ENCODE measurements around the gene OR52E1. TPM values are rescaled to one million over a fixed set of nuclear protein-coding genes. Genes with fewer than 3 reads are reported as not detected.

OR52E1 gene
- total and polyA plus RNA-seq, 2 of the 8 experiments (the other 6 are each of a cell fraction or from before 2014, with no cell fraction given) = not detected

DNA sequence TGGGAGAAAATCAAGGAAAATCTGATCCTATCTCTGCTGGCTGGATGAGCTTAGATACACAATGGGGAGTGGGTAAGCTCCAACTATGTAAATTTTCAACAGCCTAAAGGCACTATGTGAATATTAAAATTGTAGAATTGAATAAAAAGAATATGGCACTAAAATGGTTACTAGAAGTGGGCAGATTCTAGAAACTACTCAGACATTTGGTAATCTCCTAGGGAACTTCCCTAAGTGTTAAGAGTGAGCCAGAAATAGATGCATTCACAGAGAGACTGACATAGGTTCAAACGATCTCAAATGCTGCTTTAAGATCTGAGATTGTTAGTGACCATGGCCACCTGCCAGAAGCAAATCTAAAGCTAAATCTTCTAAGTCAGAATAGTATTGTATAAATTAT, 4.3 kb upstream of the OR52E1 start:
- ChIA-PET POLR2A (ENCODE audit: partially characterized antibody) (no interaction called here), CTCF (ENCODE audit: partially characterized antibody) (interaction anchor here (0.6 to 1.0 kb wide), 2 partner anchors 73 to 682 kb away, joined by 3 read pairs; partner anchors contain the start of gene OR52A5)
- Histone ChIP-seq H4K20me1 (replicated peaks in 1 of 2; ENCODE audit: control insufficient read depth in 1 of 2, insufficient read depth in 2 of 2, low read length in 2 of 2) (no peaks in the 10 kb centered on the region), H3K4me1 (replicated peaks in 1 of 4; ENCODE audit: control insufficient read depth in 3 of 4, insufficient read depth in 4 of 4, low read length in 3 of 4) (no peaks in the 10 kb centered on the region), H2AK5ac (ENCODE audit: low read depth, low read length) (no peak overlapping the region), H3K27ac (ENCODE audit: low read depth, low read length) (no peak overlapping the region), H3K27me3 (replicated peaks in 1 of 4; ENCODE audit: control insufficient read depth in 3 of 4, extremely low read depth in 1 of 4, insufficient read depth in 3 of 4, low read length in 3 of 4) (no peaks in the 10 kb centered on the region), H2AFZ (ENCODE audit: low read length) (no peak overlapping the region), H2BK12ac (ENCODE audit: low read depth, low read length) (no peak overlapping the region), H3K23ac (ENCODE audit: insufficient read length) (no peak overlapping the region), H4K91ac (replicated peaks; ENCODE audit: insufficient read length, low read length) (no peak overlapping the region), H3K4me2 (ENCODE audit: insufficient read depth in 1 of 2, low read depth in 2 of 2, low read length in 2 of 2) (no peak overlapping the region), H4K8ac (ENCODE audit: extremely low read depth, insufficient read depth, low read length) (no peak overlapping the region), H3K18ac (ENCODE audit: extremely low read depth, low read length) (no peak overlapping the region), H3K56ac (replicated peaks; ENCODE audit: insufficient read length, low read depth, low read length) (no peak overlapping the region), H3K14ac (ENCODE audit: insufficient read length) (no peak overlapping the region), H2BK120ac (replicated peaks; ENCODE audit: low read depth, low read length) (no peak overlapping the region), H3K79me1 (ENCODE audit: low read depth, low read length) (no peaks in the 10 kb centered on the region), H3K9ac (replicated peaks in 1 of 4; ENCODE audit: extremely low read depth in 1 of 4, low read depth in 3 of 4, low read length in 3 of 4) (no peak overlapping the region), H2BK15ac (ENCODE audit: low read length) (no peak overlapping the region), H3K4me3 (ENCODE audit: extremely low read depth in 1 of 4, insufficient read depth in 2 of 4, low read depth in 3 of 4, low read length in 4 of 4) (no peak overlapping the region), H3K36me3 (ENCODE audit: control insufficient read depth in 2 of 4, insufficient read depth in 4 of 4, low read length in 3 of 4) (no peaks in the 10 kb centered on the region), H3K9me3 (ENCODE audit: insufficient read depth in 2 of 2, low read depth in 1 of 2, low read length in 1 of 2) (no peaks in the 10 kb centered on the region), H3K79me2 (ENCODE audit: control insufficient read depth in 1 of 2, insufficient read depth in 2 of 2, low read length in 2 of 2) (no peaks in the 10 kb centered on the region), H2BK5ac (ENCODE audit: low read depth, low read length) (no peak overlapping the region), H4K5ac (ENCODE audit: insufficient read length, low read depth, low read length) (no peak overlapping the region), H2BK20ac (ENCODE audit: low read length) (no peak overlapping the region), H3K4ac (replicated peaks; ENCODE audit: insufficient read length, low read depth, low read length) (no peak overlapping the region), H3K23me2 (ENCODE audit: low read depth, low read length) (no peaks in the 10 kb centered on the region)
- WGBS, 2 experiments (ENCODE audit: extremely low coverage in 1 of 2, insufficient coverage in 1 of 2, insufficient read length in 1 of 2, insufficient replicate concordance in 2 of 2, low coverage in 1 of 2, low lambda C conversion rate in 2 of 2, missing lambda C conversion rate in 1 of 2) = 84% methylated on average over 1 of the region's 1 CpG; no CpG with 5 or more reads in 1 of the 2 experiments
- DNase-seq (ENCODE audit: low read depth in 1 of 2, low spot score in 2 of 2) (no peak), FAIRE-seq (no peak)
- TF ChIP-seq CBX5 (IDR thresholded peaks at IDR 0.05; ENCODE audit: low read depth, low read length) (no peak), EGR1 (IDR thresholded peaks at IDR 0.05; ENCODE audit: borderline replicate concordance, low read depth, low read length) (no peak), SUZ12 (IDR thresholded peaks at IDR 0.05; ENCODE audit: low read length) (no peak), NRF1 (IDR thresholded peaks at IDR 0.05; ENCODE audit: low read depth, low read length) (no peak), GABPA (IDR thresholded peaks at IDR 0.05; ENCODE audit: borderline replicate concordance, insufficient read depth, low read length) (no peak), RAD21 (IDR thresholded peaks at IDR 0.05 in 1 of 2, conservative IDR thresholded peaks at IDR 0.05 in 1 of 2; ENCODE audit: low read depth in 2 of 2, low read length in 2 of 2) (no peak), ZNF274 (IDR thresholded peaks at IDR 0.05; ENCODE audit: borderline replicate concordance, extremely low read depth, low read length) (no peak), SIRT6 (IDR thresholded peaks at IDR 0.05; ENCODE audit: low read length) (no peak), TCF12 (IDR thresholded peaks at IDR 0.05; ENCODE audit: low read depth, low read length) (no peak), POLR2AphosphoS5 (IDR thresholded peaks at IDR 0.05; ENCODE audit: low read depth, low read length) (no peak), YY1 (IDR thresholded peaks at IDR 0.05; ENCODE audit: low read depth, low read length) (no peak), TBP (IDR thresholded peaks at IDR 0.05; ENCODE audit: low read depth, low read length) (no peak), CHD2 (IDR thresholded peaks at IDR 0.05; ENCODE audit: low read length) (no peak), BACH1 (IDR thresholded peaks at IDR 0.05; ENCODE audit: low read length) (no peak)
- TF ChIP-seq, protein P1, sequence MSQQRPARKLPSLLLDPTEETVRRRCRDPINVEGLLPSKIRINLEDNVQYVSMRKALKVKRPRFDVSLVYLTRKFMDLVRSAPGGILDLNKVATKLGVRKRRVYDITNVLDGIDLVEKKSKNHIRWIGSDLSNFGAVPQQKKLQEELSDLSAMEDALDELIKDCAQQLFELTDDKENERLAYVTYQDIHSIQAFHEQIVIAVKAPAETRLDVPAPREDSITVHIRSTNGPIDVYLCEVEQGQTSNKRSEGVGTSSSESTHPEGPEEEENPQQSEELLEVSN (IDR thresholded peaks at IDR 0.05) = no peak
